ENCODE measurements around the gene OXLD1. TPM values are rescaled to one million over a fixed set of nuclear protein-coding genes. Genes with fewer than 3 reads are reported as not detected.

The OXLD1 gene
- total and polyA plus RNA-seq, 2 experiments from 2014 or later = 48.5 to 49.3 TPM

GRCh38 chr17:81672954-81673353 is 6.5 kb upstream of the OXLD1 start:
- TF ChIP-seq EZH2 (IDR thresholded peaks at IDR 0.05; ENCODE audit: insufficient read depth, poor library complexity, severe bottlenecking) (no peak), EZH2phosphoT487 (IDR thresholded peaks at IDR 0.05; ENCODE audit: insufficient read depth, low read depth) (no peak)
- Histone ChIP-seq H3K4me1 (ENCODE audit: insufficient read depth) (no peaks in the 10 kb centered on the region), H3K27ac (no peak overlapping the region), H3K9ac (no peak overlapping the region), H3K27me3 (replicated peaks; ENCODE audit: insufficient read depth) (no peaks in the 10 kb centered on the region), H3K9me2 (ENCODE audit: insufficient read depth) (no peaks in the 10 kb centered on the region), H2AFZ (no peak overlapping the region), H3K4me3 (no peak overlapping the region), H3K79me2 (ENCODE audit: insufficient read depth) (peaks cover 48% of the 10 kb centered on the region), H3K4me2 (ENCODE audit: unreplicated experiment) (no peak overlapping the region), H3K9me3 (ENCODE audit: low read depth) (no peaks in the 10 kb centered on the region), H3F3A (ENCODE audit: insufficient read depth) (0 out of 2 replicates have a peak, but pooled peaks cover 9% of the 10 kb centered on the region), H4K20me1 (ENCODE audit: insufficient read depth) (no peaks in the 10 kb centered on the region), H3K36me3 (ENCODE audit: low read depth) (no peaks in the 10 kb centered on the region; the same call in 1 of the 2 replicates)
- in situ Hi-C loops (cut with MboI) = no loop called here
- 87 to 93% methylated on average over 16 of the region's 16 CpGs for WGBS, 2 experiments (ENCODE audit: low coverage in 1 of 2, low lambda C conversion rate in 2 of 2, missing lambda C conversion rate in 2 of 2)
- DNase-seq = no peak

- DNase-seq = no peak
- Histone ChIP-seq H3K36me3 (ENCODE audit: low read depth) (no peaks in the 10 kb centered on the region; the same call in 1 of the 2 replicates), H4K20me1 (ENCODE audit: insufficient read depth) (no peaks in the 10 kb centered on the region), H2AFZ (no peak overlapping the region), H3K27me3 (replicated peaks; ENCODE audit: insufficient read depth) (no peaks in the 10 kb centered on the region), H3F3A (ENCODE audit: insufficient read depth) (0 out of 2 replicates have a peak, but pooled peaks cover 9% of the 10 kb centered on the region), H3K4me1 (ENCODE audit: insufficient read depth) (peaks cover 4% of the 10 kb centered on the region; the same call in 1 of the 2 replicates), H3K4me2 (ENCODE audit: unreplicated experiment) (no peak overlapping the region), H3K9me2 (ENCODE audit: insufficient read depth) (no peaks in the 10 kb centered on the region), H3K79me2 (ENCODE audit: insufficient read depth) (peaks cover 48% of the 10 kb centered on the region), H3K9ac (no peak overlapping the region), H3K4me3 (no peak overlapping the region), H3K27ac (no peak overlapping the region), H3K9me3 (ENCODE audit: low read depth) (no peaks in the 10 kb centered on the region)
- in situ Hi-C loops (cut with MboI) = no loop called here
- TF ChIP-seq EZH2 (IDR thresholded peaks at IDR 0.05; ENCODE audit: insufficient read depth, poor library complexity, severe bottlenecking) (no peak), EZH2phosphoT487 (IDR thresholded peaks at IDR 0.05; ENCODE audit: insufficient read depth, low read depth) (no peak)
- WGBS, 2 experiments (ENCODE audit: low coverage in 1 of 2, low lambda C conversion rate in 2 of 2, missing lambda C conversion rate in 2 of 2) = 83 to 90% methylated on average over 17 to 18 of the region's 18 CpGs
Observed at GRCh38 chr17:81672504-81672903, 6.1 kb upstream of the OXLD1 start.

GRCh38 chr17:81667754-81668153 is 1.3 kb upstream of the OXLD1 start:
- no peaks in the 10 kb centered on the region; the same call in 1 of the 2 replicates for H3K36me3 ChIP-seq (ENCODE audit: low read depth)
- H3K4me1 ChIP-seq (ENCODE audit: insufficient read depth) = peaks cover 14% of the 10 kb centered on the region
- no peaks in the 10 kb centered on the region for H3K9me3 ChIP-seq (ENCODE audit: low read depth)
- H3K79me2 ChIP-seq (ENCODE audit: insufficient read depth) = peaks cover 55% of the 10 kb centered on the region
- H3K4me2 ChIP-seq (ENCODE audit: unreplicated experiment) = peak overlapping the region; percentile 84
- no peaks in the 10 kb centered on the region for H3K9me2 ChIP-seq (ENCODE audit: insufficient read depth)
- no peak for TF ChIP-seq EZH2 (IDR thresholded peaks at IDR 0.05; ENCODE audit: insufficient read depth, poor library complexity, severe bottlenecking)
- TF ChIP-seq EZH2phosphoT487 (IDR thresholded peaks at IDR 0.05; ENCODE audit: insufficient read depth, low read depth) = no peak
- 79 to 83% methylated on average over 16 to 18 of the region's 18 CpGs for WGBS, 2 experiments (ENCODE audit: low coverage in 1 of 2, low lambda C conversion rate in 2 of 2, missing lambda C conversion rate in 2 of 2)
- no peaks in the 10 kb centered on the region for H3K27me3 ChIP-seq (replicated peaks; ENCODE audit: insufficient read depth)
- DNase-seq = peak; percentile 19
- H3K27ac ChIP-seq = no peak overlapping the region
- no peaks in the 10 kb centered on the region for H3F3A ChIP-seq (ENCODE audit: insufficient read depth)
- no peaks in the 10 kb centered on the region for H4K20me1 ChIP-seq (ENCODE audit: insufficient read depth)
- H3K9ac ChIP-seq = no peak overlapping the region
- H2AFZ ChIP-seq = no peak overlapping the region
- in situ Hi-C loops (cut with MboI) = no loop called here
- H3K4me3 ChIP-seq = peak overlapping the region; percentile 88

GRCh38 chr17:81666092-81666341 is 388 bp downstream of the OXLD1 start:
- WGBS, 2 experiments (ENCODE audit: low coverage in 1 of 2, low lambda C conversion rate in 2 of 2, missing lambda C conversion rate in 2 of 2) = 0 to 1% methylated on average over 14 to 16 of the region's 16 CpGs
- Histone ChIP-seq H3K36me3 (ENCODE audit: low read depth) (no peaks in the 10 kb centered on the region; the same call in 1 of the 2 replicates), H2AFZ (peak overlapping the region; percentile 76), H3F3A (ENCODE audit: insufficient read depth) (no peaks in the 10 kb centered on the region), H3K4me3 (peak overlapping the region; percentile 88), H3K4me2 (ENCODE audit: unreplicated experiment) (peak overlapping the region; percentile 84), H3K27me3 (replicated peaks; ENCODE audit: insufficient read depth) (no peaks in the 10 kb centered on the region), H3K9me2 (ENCODE audit: insufficient read depth) (no peaks in the 10 kb centered on the region), H3K4me1 (ENCODE audit: insufficient read depth) (peaks cover 14% of the 10 kb centered on the region), H3K9ac (peak overlapping the region; percentile 86), H3K27ac (peak overlapping the region; percentile 45), H4K20me1 (ENCODE audit: insufficient read depth) (no peaks in the 10 kb centered on the region), H3K9me3 (ENCODE audit: low read depth) (no peaks in the 10 kb centered on the region), H3K79me2 (ENCODE audit: insufficient read depth) (peaks cover 53% of the 10 kb centered on the region)
- peak; percentile 53 for DNase-seq
- TF ChIP-seq EZH2 (IDR thresholded peaks at IDR 0.05; ENCODE audit: insufficient read depth, poor library complexity, severe bottlenecking) (no peak), EZH2phosphoT487 (IDR thresholded peaks at IDR 0.05; ENCODE audit: insufficient read depth, low read depth) (no peak)
- in situ Hi-C loops (cut with MboI) = no loop called here
